SH-SY5Y (cell line): ENCODE results near the gene BORCS5.

Experiments
- GATA2 ChIP-seq: IDR thresholded peaks from 2 replicates; pipeline ENCODE4 v1.6.1; 2011; ENCODE audit warnings: mild to moderate bottlenecking, low read depth, low read length
- GATA3 ChIP-seq: IDR thresholded peaks from 2 replicates; pipeline ENCODE4 v1.6.1; 2011; ENCODE audit warnings: low read depth, mild to moderate bottlenecking, low read length, moderate library complexity

- TF ChIP-seq GATA2: no peak
- TF ChIP-seq GATA3: no peak
These were observed 41.0 kb upstream of the BORCS5 start for GRCh38 chr12:12315838-12316237.
